Measurements from ENCODE around the gene CMIP.
"Not testable (repeated sequence)": the region's sequence is repeated elsewhere in the genome, so short reads cannot be mapped to it uniquely, and the experiment has no call there.

The CMIP gene

DNA sequence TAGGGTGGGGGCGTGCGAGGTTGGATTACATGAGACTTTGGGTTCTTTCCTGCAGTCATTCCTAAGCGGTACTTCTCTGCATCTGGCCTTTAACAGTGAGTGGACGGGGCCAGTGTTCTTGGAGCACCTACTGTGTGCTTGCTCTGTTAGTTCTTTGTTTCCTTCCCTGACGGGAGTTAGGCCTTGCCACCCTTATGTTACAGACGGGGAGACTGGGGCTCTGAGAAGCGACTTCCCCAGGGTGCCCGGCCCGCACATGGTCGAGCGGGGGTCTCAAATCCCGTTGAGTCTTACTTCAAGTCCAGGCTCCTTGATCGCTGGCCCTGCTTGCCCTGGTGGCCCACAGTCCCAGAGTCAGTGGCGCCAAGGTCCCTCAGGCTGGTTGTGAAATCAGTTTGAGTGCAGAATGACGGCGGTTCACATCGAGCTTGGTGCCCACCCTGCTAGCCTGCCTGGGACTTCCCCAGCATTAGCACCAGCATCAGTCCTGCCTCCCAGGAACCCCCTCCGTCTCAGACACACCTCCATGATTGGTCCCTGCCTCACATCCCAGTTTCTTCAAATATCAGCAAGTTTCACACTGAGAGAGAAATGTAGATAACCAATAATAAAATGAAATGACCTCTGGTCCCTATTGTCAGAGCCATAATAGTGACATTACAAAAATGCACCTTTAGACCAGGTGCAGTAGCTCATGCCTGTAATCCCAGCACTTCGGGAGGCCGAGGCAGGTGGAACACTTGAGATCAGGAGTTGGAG lies 128.0 kb downstream of the CMIP start:
- DNase-seq = no peak

- no peak for DNase-seq
Measured at GRCh38 chr16:81573533-81574020, 129.0 kb downstream of the CMIP start.

DNA sequence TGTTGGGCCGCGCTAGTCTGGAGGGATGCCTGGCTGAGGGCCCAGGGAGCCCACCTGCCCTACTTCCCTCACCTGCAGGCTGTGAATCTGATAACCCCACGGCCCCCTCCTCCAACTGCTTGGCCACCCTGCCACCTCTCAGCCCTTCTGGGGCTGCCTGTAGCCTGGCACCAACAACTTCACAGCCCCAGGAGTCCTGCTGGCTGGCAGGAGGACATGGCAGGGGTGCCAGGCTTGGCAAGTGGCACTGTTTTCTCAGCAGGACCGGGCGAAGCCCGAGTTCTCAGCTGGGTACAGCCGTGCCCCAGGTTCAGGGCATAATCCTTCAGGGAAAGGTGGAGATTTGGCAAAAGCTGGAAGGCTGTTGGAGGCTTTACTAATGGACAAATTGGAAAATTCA lies 129.6 kb downstream of the CMIP start:
- no peak for DNase-seq

DNA sequence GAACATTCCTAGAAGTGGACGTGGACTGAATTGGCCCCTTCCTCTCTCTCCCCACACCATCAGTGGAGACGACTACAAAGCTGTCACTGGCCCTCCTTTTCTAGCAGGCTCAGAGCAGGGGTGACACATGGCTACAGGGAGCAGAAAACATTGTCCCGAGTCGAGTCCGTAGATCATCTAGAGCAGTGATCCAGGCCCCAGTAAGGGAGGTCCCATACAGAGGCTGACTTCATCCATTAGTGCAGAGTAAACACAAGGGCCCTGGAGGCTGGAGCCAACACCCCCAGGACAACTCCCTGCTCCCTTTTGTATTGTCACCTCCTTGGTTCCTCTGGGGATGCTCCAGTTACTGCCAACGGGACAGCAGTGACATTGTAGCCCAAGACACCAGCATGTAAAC lies 130.7 kb downstream of the CMIP start:
- DNase-seq = no peak

DNA sequence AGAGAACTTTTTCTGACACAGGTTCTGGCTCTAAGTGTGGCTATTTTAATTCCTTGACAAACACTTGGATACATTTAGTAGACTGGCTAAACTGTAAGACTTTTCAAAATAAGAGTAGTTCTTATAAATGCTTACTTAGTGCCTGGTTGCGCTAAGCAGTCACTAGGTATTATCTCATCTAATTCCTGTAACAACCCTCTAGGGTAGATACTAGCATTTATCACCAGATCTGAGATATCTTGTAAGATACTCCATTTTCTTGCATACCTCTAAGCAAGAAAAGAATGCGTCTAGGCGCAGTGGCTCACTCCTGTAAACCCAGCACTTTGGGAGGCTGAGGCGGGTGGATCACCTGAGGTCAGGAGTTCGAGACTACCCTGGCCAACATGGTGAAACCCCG lies 131.2 kb downstream of the CMIP start:
- no peak for DNase-seq

GRCh38 chr16:81576696-81577095 lies 132.1 kb downstream of the CMIP start:
- DNase-seq = no peak

DNA sequence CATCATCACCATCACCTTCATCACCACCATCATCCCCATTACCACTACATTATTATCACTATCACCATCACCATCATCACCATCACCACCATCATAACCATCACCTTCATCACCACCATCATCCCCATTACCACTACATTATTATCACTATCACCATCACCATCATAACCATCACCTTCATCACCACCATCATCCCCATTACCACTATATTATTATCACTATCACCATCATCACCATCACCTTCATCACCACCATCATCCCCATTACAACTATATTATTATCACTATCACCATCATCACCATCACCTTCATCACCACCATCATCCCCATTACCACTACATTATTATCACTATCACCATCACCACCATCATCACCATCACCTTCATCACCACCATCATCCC lies 132.7 kb downstream of the CMIP start:
- not testable (repeated sequence) for DNase-seq

GRCh38 chr16:81578076-81578475 lies 133.5 kb downstream of the CMIP start:
- no peak for DNase-seq

GRCh38 chr16:81578636-81579413 lies 134.2 kb downstream of the CMIP start:
- DNase-seq = no peak

GRCh38 chr16:81581107-81581506 lies 136.5 kb downstream of the CMIP start:
- DNase-seq = no peak

GRCh38 chr16:81582655-81583441 lies 138.2 kb downstream of the CMIP start:
- no peak for DNase-seq

GRCh38 chr16:81583893-81584631 lies 139.5 kb downstream of the CMIP start:
- no peak for DNase-seq

GRCh38 chr16:81585785-81586184 lies 141.2 kb downstream of the CMIP start:
- no peak for DNase-seq

- DNase-seq = no peak
Measured at GRCh38 chr16:81586417-81586816, 141.8 kb downstream of the CMIP start.

DNA sequence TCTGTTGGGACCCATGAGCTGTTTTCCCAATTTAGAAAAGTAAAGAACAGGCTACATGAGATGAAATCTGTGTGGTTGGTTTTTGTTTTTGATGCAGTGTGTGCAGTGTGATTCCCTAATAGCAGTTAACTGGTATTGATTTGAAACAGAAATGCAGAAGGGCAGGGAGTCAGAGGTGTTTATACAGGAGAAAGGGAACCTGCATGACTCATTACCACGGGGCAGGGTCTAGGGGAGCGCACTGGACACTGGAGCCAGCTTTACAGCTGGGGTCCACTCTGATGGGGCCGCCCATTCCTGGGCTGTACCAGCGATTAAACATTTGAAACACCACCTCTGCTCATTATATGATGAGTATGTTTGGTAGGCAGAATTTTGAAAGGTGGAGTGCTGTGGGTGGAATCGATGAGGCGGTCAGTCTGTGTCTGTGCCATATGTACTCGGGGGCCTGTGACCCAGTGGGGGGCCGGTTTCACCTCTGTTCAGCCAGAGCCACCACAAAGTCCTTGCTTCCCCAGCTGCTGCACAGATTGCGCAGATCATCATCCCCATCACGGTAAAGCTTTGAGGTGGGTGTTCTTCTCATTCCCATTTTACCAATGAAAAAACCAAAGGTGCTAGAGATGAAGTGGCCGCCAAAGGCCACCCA lies 142.5 kb downstream of the CMIP start:
- DNase-seq = no peak

DNA sequence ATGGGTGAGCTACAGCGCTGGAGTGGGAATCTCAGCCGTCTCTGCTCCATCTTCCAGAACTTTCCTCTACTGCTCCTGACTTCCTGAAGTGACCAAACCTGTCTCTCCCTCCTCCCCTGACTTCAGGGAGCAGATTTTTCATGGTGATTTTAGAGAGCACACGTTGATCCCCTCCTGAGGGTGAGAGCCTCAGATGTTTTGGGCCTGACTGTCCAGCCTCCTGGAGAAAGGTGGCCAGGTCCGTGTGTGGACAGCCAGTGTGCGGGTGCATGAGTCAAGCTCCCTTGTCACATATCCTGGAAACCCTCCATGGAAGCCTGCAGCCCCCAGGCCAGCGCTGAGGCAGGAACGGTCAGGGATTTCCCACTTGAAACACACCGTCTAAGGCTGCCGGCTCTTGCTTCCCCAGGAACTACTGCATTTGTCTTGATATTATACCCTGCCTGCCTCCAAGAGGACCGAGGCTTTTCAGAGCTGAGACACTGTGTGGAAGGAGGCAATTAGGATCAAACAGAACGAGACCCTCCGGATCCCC lies 143.1 kb downstream of the CMIP start:
- DNase-seq = no peak

DNA sequence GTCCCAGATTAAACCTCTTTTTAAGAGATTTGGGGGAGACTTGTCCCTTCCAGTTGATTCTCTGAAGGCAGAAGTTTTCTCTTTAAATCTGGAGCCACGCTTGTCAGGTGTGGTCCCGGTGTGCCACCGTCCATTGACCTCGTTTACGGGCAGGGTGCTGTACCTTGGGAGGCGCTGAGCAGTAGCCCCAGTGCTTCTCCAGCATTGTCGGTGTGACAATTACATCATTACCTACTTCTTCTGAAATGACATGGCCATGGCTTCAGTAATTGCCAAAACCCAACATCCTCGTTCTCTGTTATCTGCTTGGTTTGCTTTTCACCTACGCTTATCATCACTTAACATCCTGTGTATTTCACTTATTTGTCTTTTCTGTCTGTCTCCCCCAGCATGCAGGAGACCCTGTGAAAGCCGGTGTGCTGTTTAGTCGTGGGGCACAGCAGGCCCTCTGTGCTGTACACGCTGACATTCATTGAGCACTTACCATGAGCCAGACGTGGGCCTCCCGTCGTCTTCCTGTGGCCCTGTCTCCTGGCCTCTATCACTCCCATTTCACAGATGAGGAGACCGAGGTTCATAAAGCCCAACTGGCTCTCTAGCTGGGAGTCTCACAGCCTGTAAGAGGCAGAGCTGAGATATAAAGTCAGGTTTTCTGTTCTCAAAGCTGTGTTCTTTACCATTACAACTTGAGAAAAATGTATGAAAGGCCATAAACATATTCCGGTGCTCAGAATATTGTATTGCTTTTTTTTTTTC lies 143.9 kb downstream of the CMIP start:
- DNase-seq = no peak

GRCh38 chr16:81589975-81590650 lies 145.5 kb downstream of the CMIP start:
- no peak for DNase-seq

- DNase-seq = no peak
Measured at GRCh38 chr16:81590714-81591544, 146.3 kb downstream of the CMIP start.

DNA sequence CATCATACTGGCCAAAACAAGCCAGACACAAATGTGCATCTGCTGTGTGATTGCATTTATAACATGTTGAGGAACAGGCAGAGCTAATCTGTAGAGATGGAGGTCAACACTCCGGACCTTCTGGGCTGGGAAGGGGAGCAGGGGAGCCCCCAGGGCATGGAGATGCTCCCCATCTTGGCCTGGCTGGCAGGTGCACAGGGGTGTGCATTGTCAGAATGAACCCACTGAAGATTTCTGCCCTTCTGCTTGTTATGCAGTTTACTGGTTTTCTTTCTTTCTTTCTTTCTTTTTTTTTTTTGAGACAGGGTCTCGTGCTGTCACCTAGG lies 146.9 kb downstream of the CMIP start:
- DNase-seq = no peak
